BE2C (cell line): ENCODE data around the gene DNAJC10.

Source experiments
- DNase-seq: peaks from one replicate; pipeline ENCODE4 v3.0.0-alpha.2; 2020
- H3K27me3 ChIP-seq: fragments of 250-450 bp; sonication (Bioruptor Pico); 2 replicates; pipeline ENCODE4 v1.5.1; 2020; ENCODE audit warnings: mild to moderate bottlenecking
- H3K36me3 ChIP-seq: fragments of 250-450 bp; sonication (Bioruptor Pico); 2 replicates; pipeline ENCODE4 v1.5.1; 2020; ENCODE audit warnings: mild to moderate bottlenecking
- H3K4me1 ChIP-seq: fragments of 250-450 bp; sonication (Bioruptor Pico); 2 replicates; pipeline ENCODE4 v1.5.1; 2020
- H3K4me3 ChIP-seq: 2 replicates; pipeline ENCODE4 v1.5.1; 2011; ENCODE audit warnings: low read depth, low read length
- H3K9me3 ChIP-seq: fragments of 250-450 bp; sonication (Bioruptor Pico); 2 replicates; pipeline ENCODE4 v1.5.1; 2020
- TF ChIP-seq, protein P1 (sequence below): IDR thresholded peaks from 2 replicates; pipeline ENCODE4 v1.5.1; 2012; ENCODE audit warnings: mild to moderate bottlenecking, low read depth, low read length

Gene DNAJC10

GRCh38 chr2:182827182-182827879 lies 111.3 kb downstream of the DNAJC10 start:
- no peaks in the 10 kb centered on the region for H3K36me3 ChIP-seq
- H3K27me3 ChIP-seq, result no peaks in the 10 kb centered on the region
- DNase-seq, result no peak
- no peak overlapping the region for H3K4me3 ChIP-seq
- H3K4me1 ChIP-seq, result no peaks in the 10 kb centered on the region
- no peaks in the 10 kb centered on the region for H3K9me3 ChIP-seq
- TF ChIP-seq, protein P1, sequence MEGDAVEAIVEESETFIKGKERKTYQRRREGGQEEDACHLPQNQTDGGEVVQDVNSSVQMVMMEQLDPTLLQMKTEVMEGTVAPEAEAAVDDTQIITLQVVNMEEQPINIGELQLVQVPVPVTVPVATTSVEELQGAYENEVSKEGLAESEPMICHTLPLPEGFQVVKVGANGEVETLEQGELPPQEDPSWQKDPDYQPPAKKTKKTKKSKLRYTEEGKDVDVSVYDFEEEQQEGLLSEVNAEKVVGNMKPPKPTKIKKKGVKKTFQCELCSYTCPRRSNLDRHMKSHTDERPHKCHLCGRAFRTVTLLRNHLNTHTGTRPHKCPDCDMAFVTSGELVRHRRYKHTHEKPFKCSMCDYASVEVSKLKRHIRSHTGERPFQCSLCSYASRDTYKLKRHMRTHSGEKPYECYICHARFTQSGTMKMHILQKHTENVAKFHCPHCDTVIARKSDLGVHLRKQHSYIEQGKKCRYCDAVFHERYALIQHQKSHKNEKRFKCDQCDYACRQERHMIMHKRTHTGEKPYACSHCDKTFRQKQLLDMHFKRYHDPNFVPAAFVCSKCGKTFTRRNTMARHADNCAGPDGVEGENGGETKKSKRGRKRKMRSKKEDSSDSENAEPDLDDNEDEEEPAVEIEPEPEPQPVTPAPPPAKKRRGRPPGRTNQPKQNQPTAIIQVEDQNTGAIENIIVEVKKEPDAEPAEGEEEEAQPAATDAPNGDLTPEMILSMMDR, result no peak

DNA sequence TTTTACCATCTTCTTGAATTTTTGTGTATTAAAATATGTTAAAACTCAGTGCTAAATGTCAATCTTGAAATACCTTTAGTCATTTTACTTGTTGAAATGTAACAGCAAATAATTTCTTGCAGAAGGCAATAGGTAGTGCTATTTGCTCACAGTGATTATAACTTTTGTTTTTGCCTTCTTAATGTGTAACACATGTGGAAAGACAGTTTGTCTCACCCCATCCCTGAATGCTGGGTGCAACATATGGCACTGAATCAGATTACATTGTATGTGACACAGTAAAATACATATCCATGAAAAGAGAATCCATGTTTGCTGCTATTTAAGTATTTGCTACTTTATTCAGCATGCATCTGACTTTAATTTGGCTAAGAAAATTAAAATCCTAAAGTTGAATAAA lies 115.0 kb downstream of the DNAJC10 start:
- H3K27me3 ChIP-seq, result no peaks in the 10 kb centered on the region
- H3K9me3 ChIP-seq, result no peaks in the 10 kb centered on the region
- no peaks in the 10 kb centered on the region for H3K36me3 ChIP-seq
- DNase-seq, result no peak
- H3K4me3 ChIP-seq, result no peak overlapping the region
- H3K4me1 ChIP-seq, result no peaks in the 10 kb centered on the region
- TF ChIP-seq, protein P1, result no peak

DNA sequence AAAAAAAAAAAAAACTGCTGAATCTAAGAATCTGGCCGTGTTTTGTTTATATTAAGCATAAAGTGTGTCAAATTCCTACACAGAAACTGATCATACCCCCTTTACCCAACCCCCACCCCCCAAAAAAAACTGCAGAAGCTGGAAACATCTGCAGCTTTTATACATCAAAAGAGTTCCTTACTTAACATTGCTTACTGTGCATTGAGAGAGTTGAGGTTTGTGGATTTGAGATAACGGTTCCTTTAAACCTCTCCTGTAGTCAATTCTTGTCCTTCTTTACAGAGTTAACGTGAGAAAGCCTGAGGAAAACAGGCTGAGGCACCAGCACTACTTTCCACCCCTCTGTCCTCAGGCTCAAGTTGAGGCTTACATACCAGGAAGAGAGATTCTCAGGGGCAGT lies 115.9 kb downstream of the DNAJC10 start:
- TF ChIP-seq, protein P1, result no peak
- Histone ChIP-seq H3K9me3 (no peaks in the 10 kb centered on the region), H3K27me3 (no peaks in the 10 kb centered on the region), H3K4me3 (no peak overlapping the region), H3K36me3 (no peaks in the 10 kb centered on the region), H3K4me1 (no peaks in the 10 kb centered on the region)
- no peak for DNase-seq

GRCh38 chr2:182833084-182833854 lies 117.2 kb downstream of the DNAJC10 start:
- TF ChIP-seq, protein P1, result no peak
- H3K4me3 ChIP-seq, result no peak overlapping the region
- H3K27me3 ChIP-seq, result no peaks in the 10 kb centered on the region
- H3K9me3 ChIP-seq, result no peaks in the 10 kb centered on the region
- H3K4me1 ChIP-seq, result no peaks in the 10 kb centered on the region
- no peak for DNase-seq
- no peaks in the 10 kb centered on the region for H3K36me3 ChIP-seq

DNA sequence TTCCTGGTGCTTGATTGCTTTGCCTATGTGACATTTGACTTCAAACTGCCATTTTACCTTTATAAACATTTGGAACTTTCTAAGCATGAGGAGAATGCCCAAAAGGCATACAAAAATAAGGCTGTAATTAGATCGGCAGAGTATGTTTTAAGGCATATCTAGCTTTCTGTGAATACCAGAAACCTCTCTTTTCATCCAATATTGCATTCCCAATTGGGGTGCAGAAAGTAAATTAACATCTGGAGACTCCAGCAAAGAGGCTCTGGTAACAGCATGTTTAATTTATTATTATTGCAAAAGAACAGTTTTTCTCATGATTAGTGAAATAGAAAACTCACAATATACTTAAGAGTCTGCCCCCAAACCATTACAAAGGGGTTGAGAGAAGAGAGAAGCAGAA lies 118.2 kb downstream of the DNAJC10 start:
- H3K4me3 ChIP-seq, result no peak overlapping the region
- H3K27me3 ChIP-seq, result no peaks in the 10 kb centered on the region
- TF ChIP-seq, protein P1, result no peak

DNA sequence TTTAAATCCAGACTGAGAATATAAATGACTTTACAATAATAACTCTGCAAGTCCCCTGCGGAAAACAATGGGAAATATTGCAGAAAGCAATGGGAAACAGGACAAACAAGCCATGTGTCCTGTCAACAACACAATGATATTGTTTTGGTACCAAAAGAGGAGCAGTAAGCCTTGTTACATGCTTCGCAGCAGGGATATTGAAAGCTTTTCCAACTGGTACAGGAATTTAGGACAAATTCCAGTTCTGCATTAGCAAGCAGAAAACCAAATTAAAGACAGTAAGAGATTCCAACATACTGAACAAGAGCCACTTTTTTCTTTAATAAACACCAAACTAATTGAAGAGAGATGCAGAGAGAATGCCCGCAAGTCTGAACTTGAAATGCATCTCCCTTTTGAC lies 120.4 kb downstream of the DNAJC10 start:
- H3K36me3 ChIP-seq, result no peaks in the 10 kb centered on the region
- TF ChIP-seq, protein P1, result no peak
- H3K4me1 ChIP-seq, result no peaks in the 10 kb centered on the region
- no peaks in the 10 kb centered on the region for H3K9me3 ChIP-seq
- no peaks in the 10 kb centered on the region for H3K27me3 ChIP-seq
- no peak for DNase-seq
- H3K4me3 ChIP-seq, result no peak overlapping the region

More for the DNA sequence above, 118.2 kb downstream of the DNAJC10 start:
- no peaks in the 10 kb centered on the region for H3K9me3 ChIP-seq
- H3K36me3 ChIP-seq, result no peaks in the 10 kb centered on the region
- DNase-seq, result no peak
- no peaks in the 10 kb centered on the region for H3K4me1 ChIP-seq
